Psoas muscle (tissue), 8 donors: ENCODE measurements around the gene C10orf95. TPM values are rescaled to one million over a fixed set of nuclear protein-coding genes. Genes with fewer than 3 reads are reported as not detected.

Source experiments
- ATAC-seq, 4 donors: fragments of 200-7000 bp; cut with Tn5 transposase; one replicate each; pipeline ENCODE4 v1.9.1; 2020; ENCODE audit warnings: moderate library complexity in 3 of 4, mild to moderate bottlenecking in 2 of 4
- DNase-seq, 2 donors: peaks; one replicate each; pipeline ENCODE4 v3.0.0-alpha.2; 2020
- H3K27ac ChIP-seq: fragments of 200-600 bp; one replicate; pipeline ENCODE4 v1.8.0; 2022
- H3K27me3 ChIP-seq, 3 donors: fragments of 200-600 bp in 1 of 3; one replicate each; pipeline versions ENCODE4 v1.6.1 to v1.8.0; 2013 to 2022; ENCODE audit warnings: low read length in 2 of 3, mild to moderate bottlenecking in 2 of 3, moderate library complexity in 1 of 3; ENCODE audit not compliant: insufficient read depth in 3 of 3
- H3K36me3 ChIP-seq, 2 donors: fragments of 200-600 bp in 1 of 2; one replicate each; pipeline versions ENCODE4 v1.6.1 to v1.8.0; 2013 to 2022; ENCODE audit warnings: low read depth in 1 of 2, mild to moderate bottlenecking in 1 of 2, moderate library complexity in 1 of 2; ENCODE audit not compliant: insufficient read depth in 1 of 2
- H3K4me1 ChIP-seq: fragments of 200-600 bp; one replicate; pipeline ENCODE4 v1.8.0; 2022
- H3K4me3 ChIP-seq: fragments of 200-600 bp; one replicate; pipeline ENCODE4 v1.8.0; 2022; ENCODE audit warnings: mild to moderate bottlenecking
- H3K9me3 ChIP-seq: fragments of 200-600 bp; one replicate; pipeline ENCODE4 v1.8.0; 2022
- CTCF ChIP-seq: fragments of 200-600 bp; IDR thresholded peaks from one replicate; pipeline ENCODE4 v1.8.0; 2022; ENCODE audit warnings: antibody characterized with exemption
- WGBS, 3 donors: extraction: QIAGEN DNeasy Blood & Tissue Kit; methylation state at CpG; one replicate each; pipeline versions ENCODE4 v1.1.6 to v1.1.7; 2013; 5-methylcytosine and 5-hydroxymethylcytosine counted together
- intact Hi-C, 2 donors: fragments of 100-400 bp; cut with DNase I; formaldehyde crosslinking; loops; one replicate each; pipeline versions ENCODE4 v1.11.0 to v1.14.2; 2022
- polyA plus RNA-seq, 3 donors: library from polyadenylated mRNA; stranded (reverse); fragments of 200-250 nt; gene quantifications; one replicate each; pipeline ENCODE4 v1.2.3, GENCODE V29; 2013
- total RNA-seq, 4 donors: library from RNA; stranded (reverse); fragmentation: NEBNext Ultra II Directional in 2 of 4; extraction: Animal tissue kit (Norgen Biotek cat#: 25700) in 2 of 4; gene quantifications; one replicate each; pipeline versions ENCODE4 v1.2.1 to v1.2.4, GENCODE V29; 2021 to 2023
- donor health status: healthy with polysubstance abuse.
- donor health status: DM: no; HTN: no; CAD: no; lungs with moderate emphysema.
- donor health status: Bipolar disorder and iron deficiency.
- donor health status: healthy.
- donor health status: DM: yes; HTN: yes; CAD: no.
- donor health status: DM: no; HTN: no; CAD: no.
- donor health status: DM: no; HTN: no; CAD: no.
- donor health status: DM: yes; HTN: yes; CAD: no.

Gene C10orf95
- total and polyA plus RNA-seq, 7 donors = 0.01 TPM; not detected in 6

GRCh38 chr10:102431452-102432124, 19.8 kb downstream of the C10orf95 start:
- Histone ChIP-seq H3K4me3 (peak overlapping the region; percentile 97), H3K27me3 (peaks cover 0 to 14% (median 3%) of the 10 kb centered on the region in 3 donors), H3K36me3 (no peaks in the 10 kb centered on the region), H3K27ac (peak overlapping the region; percentile 86), H3K4me1 (peaks cover 7% of the 10 kb centered on the region), H3K9me3 (no peaks in the 10 kb centered on the region)
- 17 to 18% (median 17%) methylated on average over 4 of the region's 4 CpGs for WGBS, 3 donors
- DNase-seq = no peak
- ATAC-seq = peak; percentile 11 to 22 (median 14)
- intact Hi-C loops = no loop called here
- no peak for TF ChIP-seq CTCF

GRCh38 chr10:102429468-102429867, 21.9 kb downstream of the C10orf95 start:
- ATAC-seq = no peak
- H3K27me3 ChIP-seq = peaks cover 0 to 4% (median 2%) of the 10 kb centered on the region in 3 donors
- 85 to 91% (median 86%) methylated on average over 8 of the region's 8 CpGs for WGBS, 3 donors

GRCh38 chr10:102426803-102427287, 24.5 kb downstream of the C10orf95 start:
- Histone ChIP-seq H3K4me3 (no peak overlapping the region), H3K27ac (no peak overlapping the region), H3K4me1 (peaks cover 19% of the 10 kb centered on the region), H3K36me3 (peaks cover 0 to 23% of the 10 kb centered on the region in 2 donors), H3K9me3 (no peaks in the 10 kb centered on the region), H3K27me3 (no peaks in the 10 kb centered on the region)
- TF ChIP-seq CTCF = no peak
- 79 to 80% (median 80%) methylated on average over 7 of the region's 7 CpGs for WGBS, 3 donors
- intact Hi-C loops = no loop called here
- DNase-seq (no peak), ATAC-seq (no peak)

More at GRCh38 chr10:102429468-102429867, 21.9 kb downstream of the C10orf95 start:
- peaks cover 0 to 7% of the 10 kb centered on the region in 2 donors for H3K36me3 ChIP-seq
- H3K4me1 ChIP-seq = peaks cover 7% of the 10 kb centered on the region
- no peak for TF ChIP-seq CTCF
- no peak for DNase-seq
- H3K9me3 ChIP-seq = no peaks in the 10 kb centered on the region
- no peak overlapping the region for H3K4me3 ChIP-seq
- H3K27ac ChIP-seq = no peak overlapping the region
- intact Hi-C loops = no loop called here

GRCh38 chr10:102425444-102425843, 25.9 kb downstream of the C10orf95 start:
- TF ChIP-seq CTCF = no peak
- H3K27ac ChIP-seq = no peak overlapping the region
- no peaks in the 10 kb centered on the region for H3K9me3 ChIP-seq
- intact Hi-C loops = no loop called here
- DNase-seq (no peak), ATAC-seq (no peak)
- peaks cover 0 to 23% of the 10 kb centered on the region in 2 donors for H3K36me3 ChIP-seq
- peaks cover 13% of the 10 kb centered on the region for H3K4me1 ChIP-seq
- no peak overlapping the region for H3K4me3 ChIP-seq
- WGBS, 3 donors = 82 to 89% (median 83%) methylated on average over 1 of the region's 1 CpG
- no peaks in the 10 kb centered on the region for H3K27me3 ChIP-seq
